Stimulated activated naive CD8-positive, alpha-beta T cell treated with anti-CD3 and anti-CD28 coated beads, Interleukin-15, Interleukin-2, amounts not matched to agents 100 U/mL and 50 U/mL, for 24 hours (primary cell): ENCODE measurements around the gene DRC3.

Experiments
- ATAC-seq: fragments of 150-1000 bp; cut with Tn5 transposase; one replicate; pipeline ENCODE4 v1.10.0; 2021
- DNase-seq: peaks from one replicate; pipeline ENCODE4 v3.0.0; 2021

The DRC3 gene

GRCh38 chr17:17970699-17971430, 1.8 kb upstream of the DRC3 start:
- DNase-seq (no peak), ATAC-seq (no peak)

- DNase-seq, result peak; percentile 14
- no peak for ATAC-seq
Observed at GRCh38 chr17:17971431-17972125, 1.1 kb upstream of the DRC3 start.

GRCh38 chr17:17972952-17973254, 241 bp downstream of the DRC3 start:
- DNase-seq (no peak), ATAC-seq (no peak)

DNA sequence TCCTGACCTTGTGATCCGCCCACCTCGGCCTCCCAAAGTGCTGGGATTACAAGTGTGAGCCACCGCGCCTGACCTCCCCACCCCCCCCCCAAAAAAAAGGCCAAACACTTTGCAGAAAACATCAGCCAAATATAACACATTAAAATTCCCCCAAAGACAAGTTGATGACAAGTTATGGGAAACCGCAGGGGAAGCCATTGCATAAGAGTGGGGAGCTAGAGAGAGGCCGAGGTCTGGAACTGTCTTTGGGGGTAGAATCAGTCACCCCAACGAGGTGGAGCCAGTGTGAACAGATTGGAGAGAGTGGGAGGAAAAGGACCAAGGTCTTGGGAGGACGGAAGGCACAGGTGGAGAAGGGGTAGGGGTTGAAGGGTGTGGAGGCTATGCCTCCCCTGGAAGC, 2.8 kb downstream of the DRC3 start:
- ATAC-seq (no peak), DNase-seq (no peak)

DNA sequence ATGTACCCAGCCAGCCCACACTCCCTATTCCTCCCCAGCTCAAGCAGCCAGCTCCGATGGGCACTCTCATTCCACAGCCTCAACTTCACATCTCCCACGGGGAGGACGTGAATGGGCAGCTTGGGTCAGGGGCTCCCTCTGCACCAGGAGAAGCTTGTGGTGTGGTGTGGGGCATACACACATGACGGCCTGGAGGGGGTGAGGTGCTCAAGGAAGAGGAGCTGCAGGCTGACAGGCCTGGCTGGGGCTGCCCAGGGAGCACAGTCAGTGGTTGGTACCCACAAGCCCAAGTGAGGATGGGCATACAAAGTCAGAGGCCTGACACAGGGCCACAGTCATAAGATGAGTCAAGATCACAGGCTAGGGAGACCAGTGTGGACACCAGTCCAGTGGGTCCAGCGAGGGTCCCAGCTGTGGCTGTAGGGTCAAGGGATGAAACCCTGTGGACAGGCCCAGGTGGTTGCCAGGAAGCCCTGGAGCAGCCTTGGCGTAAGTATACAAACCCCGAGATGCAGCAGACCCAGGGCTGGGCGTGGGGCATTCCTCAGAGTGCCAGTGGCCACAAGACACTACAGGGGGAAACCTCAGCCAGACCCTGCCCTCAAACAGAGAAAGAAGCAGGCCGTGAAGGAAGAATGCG, 4.4 kb downstream of the DRC3 start:
- DNase-seq, result no peak
- no peak for ATAC-seq

DNA sequence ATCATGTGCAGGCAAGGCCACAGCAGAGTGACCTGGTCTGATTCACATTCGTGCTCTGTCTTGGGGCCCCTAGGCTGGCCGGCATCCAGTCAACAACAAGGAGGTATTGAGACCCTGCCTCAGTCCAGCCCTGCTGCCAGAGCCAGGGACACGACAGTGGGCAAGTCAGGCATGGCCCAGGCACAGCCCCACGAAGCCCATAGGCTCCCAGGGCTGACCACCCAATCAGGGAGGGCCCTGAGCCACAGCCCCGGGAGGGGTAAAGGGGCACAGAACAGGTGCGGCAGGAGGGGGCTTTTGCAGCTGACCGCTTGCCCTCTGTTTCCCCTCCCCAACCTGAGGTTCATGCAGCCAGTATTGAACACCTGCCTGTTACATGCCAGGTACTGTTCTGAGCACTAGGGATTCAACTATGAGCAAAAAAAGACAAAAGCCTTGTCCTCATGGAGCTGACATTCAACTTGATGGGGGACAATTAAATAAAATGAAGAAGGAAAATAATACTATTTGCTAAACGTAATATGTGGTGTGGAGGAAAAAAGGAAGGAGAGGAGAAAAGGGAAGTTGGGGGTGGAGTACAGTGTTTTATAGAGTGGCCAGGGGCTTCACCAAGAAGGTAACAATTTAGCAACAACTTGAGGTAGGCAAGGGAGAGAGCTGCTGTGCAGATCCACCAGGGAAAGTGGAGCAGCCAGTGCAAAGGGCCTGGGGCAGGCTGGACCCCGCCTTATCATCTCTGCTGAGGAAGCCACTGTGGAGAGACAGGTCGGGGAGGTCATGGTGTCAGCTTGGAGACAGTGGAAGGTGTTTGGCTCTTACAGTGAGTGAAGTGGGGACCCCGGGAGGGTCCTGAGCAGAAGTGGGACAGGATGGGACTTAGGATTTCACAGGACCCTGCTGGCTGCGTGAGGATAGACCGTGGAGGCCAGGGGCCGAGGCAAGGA, 6.1 kb downstream of the DRC3 start:
- DNase-seq, result no peak
- ATAC-seq, result no peak

DNA sequence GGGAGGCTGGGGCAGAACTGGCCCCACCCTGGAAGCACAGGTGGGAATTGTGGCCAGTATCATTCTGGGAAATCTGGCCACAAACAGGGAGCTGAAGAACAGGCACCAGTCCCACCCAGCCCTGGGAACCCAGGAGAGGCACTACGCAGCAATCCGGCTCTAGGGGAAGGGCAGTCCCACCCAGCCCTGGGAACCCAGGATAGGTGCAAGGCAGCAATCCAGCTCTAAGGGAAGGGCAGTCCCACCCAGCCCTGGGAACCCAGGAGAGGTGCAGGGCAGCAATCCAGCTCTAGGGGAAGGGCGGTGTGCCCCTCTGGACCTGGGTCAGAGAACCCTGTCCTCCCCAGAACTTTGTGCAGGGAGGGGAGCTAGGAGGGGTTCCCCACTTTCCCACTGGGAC, 7.1 kb downstream of the DRC3 start:
- ATAC-seq (no peak), DNase-seq (no peak)

DNA sequence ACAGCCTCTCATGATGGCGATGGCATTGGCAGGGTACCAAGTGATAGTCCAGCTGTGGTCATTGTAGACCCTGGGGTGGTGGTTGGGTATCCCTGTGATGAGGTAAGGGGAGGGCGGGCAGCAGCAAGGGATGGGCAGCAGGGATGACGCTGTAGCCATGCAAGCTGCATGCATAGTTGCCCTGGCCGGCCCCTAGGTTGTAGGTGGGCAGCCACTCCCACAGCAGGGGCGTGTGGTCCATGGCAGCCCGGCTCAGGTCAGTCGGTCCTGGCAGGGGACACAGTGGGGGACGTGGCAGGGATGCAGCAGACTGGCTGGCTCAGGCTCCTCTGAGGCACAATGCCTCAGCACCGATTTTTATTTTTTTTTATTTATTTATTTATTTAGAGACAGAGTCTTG, 8.7 kb downstream of the DRC3 start:
- DNase-seq, result no peak
- ATAC-seq, result no peak

- DNase-seq (no peak), ATAC-seq (no peak)
Observed at GRCh38 chr17:17982801-17983200, 10.1 kb downstream of the DRC3 start.

DNA sequence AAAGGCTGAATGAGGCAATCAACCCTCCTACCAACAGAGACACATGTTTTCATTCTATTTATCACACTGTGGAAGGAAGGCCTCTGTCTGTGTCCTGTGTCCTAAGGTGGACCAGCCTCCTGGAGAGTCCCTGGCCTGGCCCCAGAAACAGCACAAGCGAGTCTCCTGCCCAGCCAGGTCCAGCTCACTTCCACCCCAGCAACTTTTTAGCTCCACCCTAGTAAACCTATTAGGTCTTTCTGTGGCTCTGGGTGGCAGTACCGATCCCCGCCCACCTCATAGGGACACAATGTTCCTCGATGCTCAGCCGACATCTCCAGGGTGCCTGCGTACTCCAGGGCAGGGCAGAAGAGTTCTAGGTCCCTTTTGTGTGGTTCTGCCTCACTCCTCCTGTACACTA, 10.7 kb downstream of the DRC3 start:
- ATAC-seq (no peak), DNase-seq (no peak)

- DNase-seq, result no peak
- no peak for ATAC-seq
Observed at GRCh38 chr17:17983776-17984175, 11.1 kb downstream of the DRC3 start.

GRCh38 chr17:17985153-17985552, 12.5 kb downstream of the DRC3 start:
- ATAC-seq (no peak), DNase-seq (no peak)

DNA sequence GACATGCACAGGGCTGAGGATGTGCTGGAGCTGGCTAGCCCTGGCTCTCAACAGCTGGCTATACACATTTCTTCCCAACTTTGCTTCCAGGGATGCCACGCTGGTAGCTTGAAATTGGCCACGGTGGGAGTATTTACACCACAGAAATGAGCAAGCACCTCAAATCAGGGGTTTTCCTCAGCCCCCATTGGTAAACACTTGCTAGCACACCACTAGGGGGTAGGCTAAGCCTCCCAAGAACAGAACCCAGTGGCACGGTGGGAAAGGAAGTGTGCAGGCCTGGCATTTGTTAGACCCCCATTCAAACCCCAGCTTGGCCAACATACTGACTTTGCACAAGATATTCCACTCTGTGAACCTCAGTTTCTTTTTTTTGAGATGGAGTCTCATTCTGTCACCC, 12.9 kb downstream of the DRC3 start:
- ATAC-seq, result peak; percentile 45

GRCh38 chr17:17987187-17987896, 14.7 kb downstream of the DRC3 start:
- DNase-seq, result no peak
- ATAC-seq, result no peak

More for the DNA sequence above, 12.9 kb downstream of the DRC3 start:
- peak; percentile 13 for DNase-seq

DNA sequence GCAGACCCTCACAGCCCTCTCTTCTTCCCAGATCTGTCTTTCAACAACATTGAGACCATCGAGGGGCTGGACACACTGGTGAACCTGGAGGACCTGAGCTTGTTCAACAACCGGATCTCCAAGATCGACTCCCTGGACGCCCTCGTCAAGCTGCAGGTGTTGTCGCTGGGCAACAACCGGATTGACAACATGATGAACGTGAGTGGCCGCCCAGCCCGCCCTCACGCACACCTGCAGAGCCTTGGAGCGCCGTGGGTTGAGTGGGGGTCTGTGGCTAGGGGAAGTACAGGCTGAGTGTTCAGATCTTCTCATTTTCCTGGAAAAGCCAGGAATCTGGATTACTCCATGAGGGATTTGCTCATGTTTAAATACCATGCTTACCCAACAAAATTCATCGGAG, 15.2 kb downstream of the DRC3 start:
- ATAC-seq (no peak), DNase-seq (no peak)

DNA sequence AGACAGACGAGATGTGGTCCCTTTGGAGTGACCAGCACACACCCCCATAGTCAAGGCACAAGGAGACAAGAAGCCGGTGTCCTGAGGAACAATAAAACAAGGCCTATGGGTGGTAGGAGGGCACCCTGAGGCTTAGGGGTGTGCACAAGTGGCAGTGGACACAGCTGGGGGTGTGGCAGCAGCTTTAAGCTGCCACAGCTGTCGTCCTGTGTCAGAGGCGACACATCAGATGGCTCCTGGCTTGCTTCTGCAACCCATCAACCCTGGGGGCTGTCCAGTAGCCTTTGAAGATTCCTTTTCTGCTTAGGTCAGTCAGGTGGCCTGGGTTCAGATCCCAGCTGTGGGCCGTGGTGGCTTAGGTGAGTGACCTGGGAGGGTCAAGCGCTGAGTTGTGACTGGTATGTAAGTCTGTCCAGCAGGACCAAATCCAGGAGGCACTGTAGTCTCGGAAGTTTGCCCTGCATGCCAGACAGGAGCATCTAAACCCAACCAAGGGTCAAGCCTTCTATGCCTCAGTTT, 15.8 kb downstream of the DRC3 start:
- no peak for ATAC-seq
- no peak for DNase-seq

GRCh38 chr17:17989081-17989480, 16.4 kb downstream of the DRC3 start:
- ATAC-seq, result no peak
- DNase-seq, result no peak

- ATAC-seq (no peak), DNase-seq (no peak)
Observed at GRCh38 chr17:17989618-17990017, 17.0 kb downstream of the DRC3 start.

- no peak for ATAC-seq
- no peak for DNase-seq
Observed at GRCh38 chr17:17990282-17990681, 17.6 kb downstream of the DRC3 start.

GRCh38 chr17:17993366-17993765, 20.7 kb downstream of the DRC3 start:
- no peak for ATAC-seq
- DNase-seq, result no peak

- DNase-seq, result no peak
- ATAC-seq, result no peak
Observed at GRCh38 chr17:17993852-17994251, 21.2 kb downstream of the DRC3 start.
